Ectodermal cell (in vitro differentiated cells): ENCODE data around the gene FGFRL1.

Experiments used
- H3K27ac ChIP-seq: 2 replicates; pipeline ENCODE4 v1.7.0; 2013; ENCODE audit warnings: mild to moderate bottlenecking, low read depth, low read length; ENCODE audit not compliant: insufficient read depth, poor library complexity, severe bottlenecking
- H3K27me3 ChIP-seq: 2 replicates; pipeline ENCODE4 v1.7.0; 2013; ENCODE audit warnings: mild to moderate bottlenecking, low read length; ENCODE audit not compliant: insufficient read depth, control insufficient read depth, poor library complexity, severe bottlenecking
- H3K36me3 ChIP-seq: one replicate; pipeline ENCODE4 v1.7.0; 2013; ENCODE audit warnings: low read length; ENCODE audit not compliant: control insufficient read depth, insufficient read depth
- H3K4me1 ChIP-seq: one replicate; pipeline ENCODE4 v1.7.0; 2013; ENCODE audit warnings: low read length; ENCODE audit not compliant: control insufficient read depth, insufficient read depth
- H3K4me3 ChIP-seq: 2 replicates; pipeline ENCODE4 v1.7.0; 2013; ENCODE audit warnings: low read depth, low read length, control low read depth; ENCODE audit not compliant: insufficient read depth
- H3K9me3 ChIP-seq: 2 replicates; pipeline ENCODE4 v1.7.0; 2013; ENCODE audit warnings: mild to moderate bottlenecking, low read length, moderate library complexity; ENCODE audit not compliant: control insufficient read depth
- WGBS, 2 experiments: methylation state at CpG; one replicate each; pipeline ENCODE4 v1.1.7; 2013; ENCODE audit warnings: missing lambda C conversion rate in 2 of 2; 5-methylcytosine and 5-hydroxymethylcytosine counted together

Gene FGFRL1

DNA sequence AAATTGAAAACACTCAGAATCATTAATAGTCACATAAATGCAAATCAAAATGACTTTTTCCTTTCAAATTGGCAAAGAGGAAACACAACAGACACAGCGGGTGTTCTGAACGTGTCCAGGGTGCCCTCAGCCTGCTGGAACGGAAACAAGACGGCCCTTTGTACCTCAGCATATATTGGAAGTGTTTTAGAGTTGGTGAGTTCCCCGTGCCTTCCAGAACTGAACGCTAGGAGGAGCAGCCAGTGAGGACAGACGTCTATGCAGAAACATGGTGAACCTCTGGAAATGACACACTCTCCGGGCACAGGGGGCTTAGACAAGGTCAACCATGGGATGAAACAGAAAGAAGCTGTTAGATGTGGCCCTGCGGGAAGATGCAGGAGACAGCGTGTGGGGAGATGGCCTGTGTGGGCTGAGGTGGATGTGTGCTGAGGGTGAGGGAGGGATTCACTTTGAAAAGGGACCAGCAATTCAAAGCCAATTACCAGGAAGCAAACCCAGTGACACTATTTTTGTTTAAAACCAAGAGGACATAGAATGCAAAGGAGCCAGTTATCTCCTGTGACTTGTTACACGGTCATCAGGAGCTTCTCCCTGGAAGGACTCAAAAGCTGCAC is 61.5 kb downstream of the FGFRL1 start:
- Histone ChIP-seq H3K36me3 (no peaks in the 10 kb centered on the region), H3K4me3 (no peak overlapping the region), H3K27ac (no peak overlapping the region), H3K4me1 (no peaks in the 10 kb centered on the region), H3K9me3 (no peaks in the 10 kb centered on the region), H3K27me3 (peaks cover 2% of the 10 kb centered on the region)
- 41 to 49% methylated on average over 11 of the region's 11 CpGs for WGBS, 2 experiments

- no peaks in the 10 kb centered on the region for H3K9me3 ChIP-seq
- H3K4me1 ChIP-seq = no peaks in the 10 kb centered on the region
- no peaks in the 10 kb centered on the region for H3K27me3 ChIP-seq
- H3K27ac ChIP-seq = no peak overlapping the region
- H3K4me3 ChIP-seq = no peak overlapping the region
- WGBS, 2 experiments = 91% methylated on average over 9 of the region's 9 CpGs
- H3K36me3 ChIP-seq = no peaks in the 10 kb centered on the region
Measured at GRCh38 chr4:1074077-1074476, 62.7 kb downstream of the FGFRL1 start.

DNA sequence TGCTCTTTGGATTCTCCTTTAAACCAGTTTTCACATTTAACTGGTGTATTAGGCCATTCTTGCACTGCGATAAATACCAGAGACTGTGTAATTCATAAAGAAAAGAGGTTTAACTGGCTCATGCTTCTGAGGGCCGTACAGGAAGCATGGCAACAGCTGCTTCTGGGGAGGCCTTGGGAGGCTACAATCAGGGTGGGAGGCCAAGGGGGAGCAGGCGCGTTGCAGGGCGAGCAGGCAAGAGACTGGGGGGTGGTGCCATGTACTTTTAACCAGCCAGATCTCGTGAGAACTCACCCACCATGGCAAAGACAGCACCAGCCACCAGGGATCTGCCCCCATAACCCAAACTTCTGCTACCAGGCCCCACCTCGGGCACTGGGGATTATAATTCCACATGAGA is 63.8 kb downstream of the FGFRL1 start:
- Histone ChIP-seq H3K36me3 (no peaks in the 10 kb centered on the region), H3K9me3 (no peaks in the 10 kb centered on the region), H3K27ac (no peak overlapping the region), H3K4me1 (no peaks in the 10 kb centered on the region), H3K27me3 (no peaks in the 10 kb centered on the region), H3K4me3 (no peak overlapping the region)
- 89 to 90% methylated on average over 7 of the region's 7 CpGs for WGBS, 2 experiments

DNA sequence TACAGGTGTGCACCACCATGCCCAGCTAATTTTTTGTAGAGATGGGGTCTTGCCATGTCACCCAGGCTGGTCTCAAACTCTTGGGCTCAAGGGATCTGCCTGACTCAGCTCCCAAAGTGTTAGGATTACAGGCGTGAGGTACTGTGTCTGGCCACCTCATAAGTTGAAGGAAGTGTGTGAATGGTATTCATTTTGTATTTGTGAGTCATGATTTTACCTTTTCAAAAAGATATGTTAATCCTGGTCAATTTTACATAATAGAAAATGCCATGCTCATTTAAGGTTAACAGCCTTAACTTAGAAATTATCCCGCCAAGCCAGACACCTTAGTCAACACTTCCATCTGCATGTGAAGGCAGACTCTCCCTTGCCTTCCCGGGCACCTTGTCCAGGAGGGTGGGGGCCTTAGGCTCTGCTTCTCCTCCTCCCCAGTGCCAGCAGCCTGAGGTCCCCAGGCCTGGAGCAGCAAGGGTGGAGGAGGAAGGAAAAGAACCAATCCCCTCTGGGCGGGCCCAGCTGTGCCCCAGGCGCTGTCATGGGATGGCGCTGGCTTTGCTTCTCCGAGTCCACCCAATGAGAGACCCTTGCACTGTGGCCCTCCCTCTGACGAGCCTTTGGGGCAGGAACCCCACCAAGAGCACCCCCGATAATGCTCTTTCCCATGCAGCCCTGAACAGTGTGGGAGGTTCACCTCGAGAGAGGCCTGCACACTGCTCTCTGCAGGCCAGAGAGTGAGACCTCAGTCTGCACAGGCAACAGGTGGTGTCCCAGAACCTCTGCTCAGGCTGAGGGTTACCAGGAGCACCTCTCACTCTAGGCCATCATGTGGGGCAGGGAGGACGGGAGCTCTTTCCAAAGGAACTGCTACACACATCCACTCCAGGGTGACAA is 64.6 kb downstream of the FGFRL1 start:
- no peak overlapping the region for H3K27ac ChIP-seq
- H3K4me3 ChIP-seq = no peak overlapping the region
- H3K27me3 ChIP-seq = no peaks in the 10 kb centered on the region
- 77 to 85% methylated on average over 11 of the region's 11 CpGs for whole genome bisulfite sequencing, 2 experiments
- H3K9me3 ChIP-seq = no peaks in the 10 kb centered on the region
- H3K4me1 ChIP-seq = no peaks in the 10 kb centered on the region
- no peaks in the 10 kb centered on the region for H3K36me3 ChIP-seq
